HG02759 (cell line): Measurements from ENCODE around the gene RORC.
"Not testable (repeated sequence)": the region's sequence is repeated elsewhere in the genome, so short reads cannot be mapped to it uniquely, and the experiment has no call there.

ENCODE experiments used
- ATAC-seq: cut with Tn5 transposase; IDR thresholded peaks from one replicate; pipeline ENCODE4 v1.9.1; 2021; ENCODE audit warnings: mild to moderate bottlenecking, moderate library complexity; ENCODE audit not compliant: unreplicated experiment

The RORC gene

DNA sequence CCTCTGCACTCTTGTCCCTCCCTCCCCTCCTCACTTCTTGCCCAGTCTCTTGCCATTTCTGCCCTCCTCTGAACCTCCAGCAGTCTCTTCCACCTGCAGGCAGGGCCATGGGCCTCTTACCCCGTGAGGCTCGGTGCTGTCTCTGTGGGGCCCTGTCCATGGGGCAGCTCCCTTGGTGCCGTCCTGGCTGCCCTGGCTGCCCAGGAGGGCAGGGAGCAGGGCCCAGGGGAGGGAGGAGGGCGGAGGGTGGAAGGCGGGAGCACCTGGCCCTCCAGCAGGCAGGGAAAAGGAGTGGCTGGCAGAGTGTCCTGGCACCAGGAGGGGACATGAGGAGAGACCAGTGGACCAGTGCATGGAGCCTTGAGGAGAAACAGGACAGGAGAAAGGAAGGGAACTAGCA, at the start of gene RORC:
TSS of gene RORC (minus strand) at position 198 of the 400 bp plus-strand sequence. CDS start at position 160, 38 bp downstream.
- ATAC-seq: no peak

DNA sequence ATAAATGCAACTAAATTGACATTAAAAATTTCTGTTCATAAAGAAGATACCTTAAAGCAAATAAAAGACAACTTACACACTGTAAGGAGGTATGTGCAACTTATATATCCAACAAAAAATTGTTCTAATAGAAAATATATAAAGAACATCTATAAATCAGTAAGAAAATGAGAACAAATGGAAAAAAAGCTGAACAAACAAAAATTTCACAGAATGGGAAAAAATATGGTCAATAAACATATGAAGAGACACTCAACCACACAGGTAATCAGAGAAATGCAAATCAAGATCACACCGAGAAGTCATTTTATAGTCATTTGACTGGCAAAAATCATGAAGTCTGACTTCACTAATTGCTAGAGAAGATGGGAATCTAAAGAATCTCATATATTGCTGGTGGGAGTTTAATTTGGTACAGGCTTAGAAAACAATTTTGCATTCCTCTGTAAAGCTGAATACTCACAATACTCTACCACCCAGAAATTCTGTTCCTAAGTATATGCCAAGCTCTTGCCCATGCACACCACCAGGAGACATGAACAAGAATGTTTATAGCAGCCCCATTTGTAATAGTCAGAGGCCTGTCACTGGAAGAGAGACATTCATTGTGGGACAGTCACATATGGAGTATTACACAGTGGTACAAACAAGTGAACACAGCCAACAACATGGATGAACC, 44.0 kb upstream of the RORC start:
- ATAC-seq: no peak

DNA sequence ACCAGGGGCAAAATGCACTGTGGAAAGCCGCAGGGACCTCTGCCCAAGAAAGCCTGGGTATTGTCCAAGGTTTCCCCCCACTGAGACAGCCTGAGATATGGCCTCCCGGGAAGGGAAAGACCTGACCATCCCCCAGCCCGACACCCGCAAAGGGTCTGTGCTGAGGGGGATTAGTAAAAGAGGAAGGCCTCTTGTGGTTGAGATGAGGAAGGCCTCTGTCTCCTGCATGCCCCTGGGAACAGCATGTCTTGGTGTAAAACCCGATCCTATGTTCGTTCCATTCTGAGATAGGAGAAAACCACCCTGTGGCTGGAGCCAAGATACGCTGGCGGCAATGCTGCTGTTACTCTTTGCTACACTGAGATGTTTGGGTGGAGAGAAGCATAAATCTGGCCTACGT, 41.2 kb upstream of the RORC start:
- ATAC-seq: not testable (repeated sequence)

DNA sequence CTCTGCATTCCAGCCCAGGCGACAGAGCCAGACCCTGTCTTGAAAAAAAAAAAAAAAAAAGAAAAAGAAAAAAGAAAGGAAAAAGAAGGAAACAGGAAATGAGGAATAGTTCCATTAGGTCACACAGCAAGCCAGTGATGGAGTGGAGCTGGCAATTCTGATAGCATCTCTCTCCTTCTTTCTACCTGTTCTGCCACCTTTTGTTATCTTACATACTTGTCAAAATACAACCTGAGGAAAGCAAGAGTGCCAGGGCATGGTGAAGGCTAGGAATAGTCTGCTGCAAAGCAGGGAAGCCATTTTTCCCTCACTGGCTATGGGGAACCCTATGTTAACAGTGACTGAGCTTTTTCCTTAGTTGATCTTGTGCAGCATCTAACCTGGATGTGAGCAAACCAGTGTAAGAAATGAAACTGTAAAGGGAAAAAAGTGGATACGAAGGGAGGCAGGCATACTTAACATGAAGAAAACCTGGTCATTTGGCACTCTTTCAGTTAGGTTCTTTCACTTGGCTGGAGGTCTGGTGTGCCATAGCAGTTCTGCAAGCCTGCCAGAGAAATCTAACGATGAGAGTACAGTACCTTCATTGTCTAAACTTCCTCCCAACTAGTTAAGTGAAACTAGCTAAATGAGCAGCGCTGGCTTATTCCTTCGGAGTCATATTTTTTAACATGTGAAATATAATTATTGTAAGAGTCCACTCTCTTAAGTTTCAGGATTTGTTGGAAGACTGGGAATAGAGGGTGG, 39.9 kb upstream of the RORC start:
- ATAC-seq: no peak

DNA sequence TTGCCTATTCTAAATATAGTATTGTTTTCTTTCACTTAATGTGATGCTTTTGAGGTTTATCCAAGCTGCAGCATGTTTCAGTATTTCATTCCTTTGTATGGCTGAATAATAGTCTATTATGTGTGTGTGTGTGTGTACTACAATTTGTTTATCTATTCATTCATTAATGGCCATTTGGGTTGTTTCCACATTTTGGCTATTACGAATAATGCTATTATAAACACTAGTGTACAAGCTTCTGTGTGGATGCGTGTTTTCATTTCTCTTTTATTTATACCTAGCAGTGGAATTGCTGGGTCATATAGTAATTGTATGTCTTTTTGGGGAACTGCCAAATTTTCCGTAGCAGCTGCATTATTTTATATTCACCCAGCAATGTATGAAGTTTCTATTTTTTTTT, 36.9 kb upstream of the RORC start:
- ATAC-seq: no peak

DNA sequence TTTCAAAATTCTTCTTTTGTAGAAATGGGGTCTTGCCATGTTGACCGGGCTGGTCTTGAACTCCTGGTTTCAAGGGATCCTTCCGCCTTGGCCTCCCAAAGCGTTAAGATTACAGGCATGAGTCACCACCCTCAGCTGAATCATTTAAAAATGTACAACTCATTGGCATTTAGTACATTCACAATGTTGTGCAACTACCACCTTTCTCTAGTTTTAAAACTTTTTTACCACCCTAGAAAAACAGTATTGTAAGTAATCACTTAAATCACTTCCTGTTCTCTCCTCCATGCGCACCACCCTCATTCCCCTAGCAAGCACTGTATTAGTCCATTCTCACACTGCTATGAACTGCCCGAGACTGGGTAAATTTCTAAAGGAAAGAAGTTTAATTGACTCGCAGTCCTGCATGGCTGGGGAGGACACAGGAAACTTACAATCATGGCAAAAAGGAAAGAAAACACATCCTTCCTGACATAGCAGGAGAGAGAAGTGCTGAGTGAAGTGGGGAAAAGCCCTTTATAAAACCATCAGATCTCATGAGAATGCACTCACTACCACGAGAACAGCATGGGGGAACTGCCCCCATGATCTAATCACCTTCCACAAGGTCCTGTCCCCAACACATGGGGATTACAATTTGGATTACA, 36.3 kb upstream of the RORC start:
- ATAC-seq: no peak

DNA sequence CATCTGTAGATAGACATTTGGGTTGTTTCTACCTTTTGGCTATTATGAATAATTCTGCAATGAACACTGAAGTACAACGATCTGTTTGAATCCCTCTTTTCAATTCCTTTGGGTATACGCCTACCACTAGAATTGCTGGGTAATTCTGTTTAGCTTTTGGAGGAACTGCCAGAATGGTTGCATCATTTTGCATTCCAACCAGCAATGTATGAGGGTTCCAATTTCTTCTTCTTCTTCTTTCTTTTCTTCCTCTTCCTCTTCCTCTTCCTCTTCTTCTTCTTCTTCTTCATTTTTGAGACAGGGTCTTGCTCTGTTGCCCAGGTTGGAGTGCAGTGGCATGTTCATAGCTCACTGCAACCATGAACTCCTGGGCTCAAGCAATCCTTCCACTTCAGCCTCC, 35.7 kb upstream of the RORC start:
- ATAC-seq: no peak

DNA sequence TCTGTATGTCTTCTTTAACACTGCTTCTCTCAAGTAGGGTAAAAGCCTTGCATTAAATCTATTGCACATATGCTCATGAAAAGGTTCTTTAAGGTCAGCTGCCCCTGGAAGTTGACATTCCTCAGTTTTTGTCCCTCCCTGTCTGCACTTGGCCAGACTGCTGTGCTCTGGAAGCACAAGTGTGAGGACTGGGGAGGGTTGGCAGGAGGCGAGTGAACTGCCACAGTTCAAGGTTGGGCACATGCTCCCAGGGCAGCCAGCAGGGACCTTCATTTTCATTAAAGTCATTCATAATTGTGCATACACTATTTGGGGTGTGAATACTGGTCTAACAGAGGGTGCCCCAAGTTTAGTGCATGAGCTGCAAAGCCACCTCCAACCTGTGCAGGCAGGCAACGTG, 32.8 kb upstream of the RORC start:
- ATAC-seq: no peak

DNA sequence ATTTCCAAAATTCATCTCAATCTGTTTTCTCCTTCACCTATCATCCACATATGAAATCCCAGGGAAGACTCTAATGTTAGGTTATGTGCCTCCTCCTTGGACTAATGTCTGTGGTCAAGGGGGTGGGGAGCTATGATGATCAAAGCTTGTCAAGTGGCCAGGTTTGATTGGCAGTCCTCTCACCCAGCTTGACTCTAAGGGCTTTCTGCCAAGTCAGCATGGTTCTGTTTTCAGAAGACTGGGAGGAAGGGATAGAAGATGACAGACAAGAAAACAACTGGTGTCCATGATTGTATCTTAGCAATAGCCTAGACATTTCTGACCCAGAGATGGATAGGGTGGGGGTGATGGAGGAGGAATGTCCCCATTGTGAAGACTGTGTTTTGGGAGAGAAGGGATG, 31.0 kb upstream of the RORC start:
- no peak for ATAC-seq

DNA sequence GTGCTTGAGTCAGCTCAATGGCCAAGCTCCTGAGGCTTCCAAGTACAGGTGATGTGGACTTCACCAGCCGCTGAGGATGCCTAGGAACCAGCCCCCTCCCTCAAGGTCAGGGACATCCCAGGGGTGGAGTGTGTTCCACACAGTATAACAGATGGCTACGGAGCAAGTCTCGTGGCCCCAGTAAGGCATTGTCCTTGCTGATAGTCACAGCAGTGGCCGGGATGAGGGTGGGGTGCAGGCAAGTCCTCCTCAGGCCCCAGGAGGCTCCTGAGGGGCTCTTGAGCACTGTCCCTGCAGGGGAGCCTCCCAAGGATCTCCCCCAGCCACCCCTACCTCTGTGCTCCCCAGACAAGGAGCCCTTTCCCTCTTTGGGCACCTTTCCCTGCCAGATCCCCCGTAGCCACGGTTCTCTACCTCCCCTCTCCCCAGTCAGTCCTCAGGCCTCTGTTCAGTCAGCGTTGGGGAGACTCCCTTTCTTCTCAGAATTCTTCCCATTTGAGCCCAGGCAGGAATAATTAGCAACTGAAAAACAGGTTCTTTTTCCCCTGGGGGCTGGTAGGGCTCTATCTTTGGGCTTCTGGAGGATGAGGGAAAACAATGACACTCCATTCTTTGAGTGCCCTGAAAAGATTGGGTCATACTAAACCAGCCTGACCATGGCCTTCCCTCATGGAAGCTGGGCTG, 29.0 kb upstream of the RORC start:
- no peak for ATAC-seq

DNA sequence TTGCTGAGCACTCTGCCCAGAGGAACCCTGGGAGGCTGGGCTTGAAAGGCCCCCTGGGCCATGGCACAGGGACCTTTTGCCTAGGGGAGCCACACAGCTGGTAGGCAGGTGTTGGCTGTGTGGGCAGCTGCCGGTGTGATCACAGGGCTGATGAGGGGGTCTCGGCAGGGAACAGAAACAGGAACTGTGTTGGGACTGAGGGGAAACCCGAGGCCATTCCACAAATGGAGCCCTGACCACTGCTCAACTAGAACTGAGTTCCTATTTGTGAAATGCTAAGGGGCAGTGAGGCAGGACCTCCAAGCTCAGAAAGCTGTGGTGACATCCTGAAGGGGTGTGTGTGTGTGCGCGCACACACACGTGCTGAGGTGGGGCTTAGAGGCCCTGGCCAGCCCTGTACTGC, 28.3 kb upstream of the RORC start:
- no peak for ATAC-seq

DNA sequence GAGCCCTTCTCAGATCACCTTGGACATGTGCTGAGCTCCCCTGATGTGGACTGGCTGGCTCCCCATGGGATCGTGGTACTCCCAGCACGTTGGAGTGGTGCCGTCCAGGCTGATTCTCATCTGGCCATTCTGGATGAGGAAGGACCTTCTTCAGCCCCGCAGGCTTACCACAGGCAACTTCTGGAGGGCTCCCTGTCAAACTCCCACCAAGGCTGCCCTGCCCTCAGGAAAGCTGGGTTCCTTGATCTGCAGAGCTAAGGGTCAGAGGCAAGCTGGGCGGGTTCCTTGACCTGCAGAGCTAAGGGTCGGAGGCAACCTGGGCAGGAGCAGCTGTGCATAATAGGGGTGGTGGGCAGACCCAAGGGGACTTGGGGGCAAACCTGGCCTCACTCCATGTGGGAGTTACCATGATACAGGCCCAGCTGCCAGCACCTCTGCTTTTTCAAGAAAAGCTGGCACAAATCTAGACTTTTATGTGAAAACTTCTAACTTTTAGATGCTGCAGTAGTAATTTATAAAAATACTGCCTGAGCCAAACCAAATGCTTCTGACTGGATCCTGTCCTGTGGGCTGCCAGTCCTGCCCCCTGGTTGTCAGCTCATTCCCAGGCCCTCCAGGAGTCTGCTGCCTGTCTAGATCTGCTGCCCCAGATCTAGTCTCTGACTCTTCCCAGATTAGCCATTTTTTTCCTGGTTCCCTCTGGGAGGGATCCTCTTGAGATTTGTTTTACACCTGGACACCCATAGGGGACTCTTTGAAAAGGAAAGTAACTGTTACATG, 27.5 kb upstream of the RORC start:
- no peak for ATAC-seq

DNA sequence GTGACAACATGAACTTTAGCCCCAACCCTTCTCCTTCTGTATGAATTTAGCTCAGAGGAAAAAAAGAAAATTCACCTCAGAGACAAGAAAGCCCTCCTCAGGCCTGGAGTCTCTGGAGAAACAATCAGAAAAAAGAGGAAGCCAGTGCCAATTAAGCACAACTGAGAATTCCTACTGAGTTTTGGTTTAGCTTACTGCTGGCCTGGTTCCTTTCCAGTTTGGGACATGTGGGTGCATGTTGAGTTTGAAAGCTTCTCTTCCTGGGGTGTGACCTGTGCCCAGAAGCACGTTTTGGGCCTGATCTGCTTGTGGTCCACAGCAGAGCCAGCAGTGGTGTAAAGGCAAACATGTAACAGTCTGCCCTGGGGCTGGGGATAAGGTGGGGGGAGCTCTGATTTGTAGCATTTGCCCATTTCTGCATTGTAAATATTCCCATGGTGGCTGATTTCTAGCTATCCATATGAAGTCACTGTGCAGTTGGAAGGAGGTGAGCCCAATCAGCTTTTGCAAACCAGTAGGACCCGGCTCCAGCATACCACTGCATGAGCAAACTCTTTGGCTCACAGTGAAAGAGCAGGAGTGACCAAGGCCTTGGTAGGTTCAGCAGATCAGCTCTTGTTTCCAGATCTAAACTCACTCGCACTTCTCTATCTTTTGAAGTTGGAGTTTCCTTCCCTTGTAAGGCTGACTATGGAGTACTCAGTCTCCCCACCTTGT, 26.6 kb upstream of the RORC start:
- no peak for ATAC-seq

DNA sequence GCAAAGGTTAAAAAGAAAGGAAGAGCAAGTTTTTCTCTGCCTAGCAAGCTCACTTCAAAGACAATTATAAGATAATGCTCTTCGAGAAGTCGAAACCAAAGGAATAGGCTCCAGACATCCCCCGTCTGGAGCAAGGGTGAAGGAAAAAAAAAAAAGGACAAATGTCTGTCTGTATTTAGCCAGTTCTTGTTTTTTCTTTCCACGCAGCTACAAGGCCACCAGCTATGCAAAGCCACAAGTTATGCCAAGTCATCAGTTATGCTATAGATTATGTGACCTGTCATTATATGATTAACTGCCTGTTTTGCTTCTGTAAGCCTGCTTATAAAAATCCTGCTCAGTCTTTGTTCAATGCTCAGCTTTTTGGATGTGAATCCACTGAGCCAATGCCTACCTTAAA, 24.3 kb upstream of the RORC start:
- ATAC-seq: no peak

DNA sequence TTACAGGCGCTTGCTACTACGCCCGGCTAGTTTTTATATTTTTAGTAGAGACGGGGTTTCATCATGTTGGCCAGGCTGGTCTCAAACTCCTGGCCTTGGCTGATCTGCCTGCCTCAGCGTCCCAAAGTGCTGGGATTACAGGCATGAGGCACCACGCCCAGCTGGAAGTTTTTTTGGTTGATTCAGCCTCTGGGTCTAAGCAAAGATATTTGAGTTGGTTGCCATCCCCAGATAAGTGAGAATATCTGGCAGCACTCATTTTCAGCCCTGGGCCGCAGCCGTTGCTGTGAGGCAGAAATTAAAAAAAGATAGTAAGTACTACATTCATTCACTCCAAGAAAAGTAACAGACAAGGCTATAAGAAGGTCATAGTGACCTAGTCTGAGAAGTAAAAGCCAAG, 23.9 kb upstream of the RORC start:
- not testable (repeated sequence) for ATAC-seq

DNA sequence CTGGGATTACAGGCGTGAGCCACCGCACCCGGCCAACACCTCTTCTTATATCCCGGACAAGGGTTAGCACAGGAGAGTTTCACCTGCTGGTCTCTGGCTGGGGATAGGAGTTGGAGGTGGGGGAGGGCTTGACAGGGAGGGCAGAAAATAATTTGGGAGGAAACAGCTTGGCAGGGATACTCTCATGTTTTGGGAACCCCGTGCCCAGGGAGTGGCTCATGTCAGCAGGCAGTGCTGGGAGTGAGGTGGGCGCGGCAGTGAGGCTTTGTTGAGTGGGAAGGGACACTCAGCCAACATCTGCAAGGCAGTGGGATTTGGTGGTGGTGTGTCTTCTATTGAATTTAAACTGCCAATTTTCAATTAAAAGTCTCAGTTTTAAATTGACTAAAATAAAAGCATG, 23.1 kb upstream of the RORC start:
- no peak for ATAC-seq

DNA sequence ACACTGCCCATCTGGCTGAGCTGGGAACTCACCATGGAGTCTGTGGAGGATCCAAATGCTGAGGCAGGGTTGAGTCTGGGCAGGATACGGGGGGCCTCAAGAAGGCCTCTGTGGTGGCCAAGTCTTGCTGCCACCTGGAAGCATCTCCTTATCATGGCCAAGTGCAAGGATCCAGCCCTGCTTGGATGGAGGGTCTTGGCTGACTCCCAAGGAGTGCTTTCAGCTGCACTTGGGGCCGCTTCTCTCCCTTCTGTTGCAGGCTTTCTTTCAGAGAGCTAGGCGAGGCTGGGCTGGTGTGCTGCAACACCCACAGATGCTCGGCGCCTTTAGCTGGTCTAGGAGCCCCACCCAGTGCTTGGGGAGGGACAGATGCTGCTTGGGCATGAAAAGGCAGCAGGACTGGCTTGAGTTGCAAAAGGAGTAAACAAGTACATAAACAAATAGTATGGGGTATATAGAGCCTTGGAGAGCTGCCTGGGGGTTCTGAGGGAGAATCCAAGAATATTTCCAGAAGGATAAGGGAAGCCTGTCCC, 21.9 kb upstream of the RORC start, which contains the start of gene THEM5:
TSS of gene THEM5 (minus strand) at position 302 of the 533 bp plus-strand sequence. CDS start at position 155, 147 bp downstream.
- ATAC-seq: no peak

DNA sequence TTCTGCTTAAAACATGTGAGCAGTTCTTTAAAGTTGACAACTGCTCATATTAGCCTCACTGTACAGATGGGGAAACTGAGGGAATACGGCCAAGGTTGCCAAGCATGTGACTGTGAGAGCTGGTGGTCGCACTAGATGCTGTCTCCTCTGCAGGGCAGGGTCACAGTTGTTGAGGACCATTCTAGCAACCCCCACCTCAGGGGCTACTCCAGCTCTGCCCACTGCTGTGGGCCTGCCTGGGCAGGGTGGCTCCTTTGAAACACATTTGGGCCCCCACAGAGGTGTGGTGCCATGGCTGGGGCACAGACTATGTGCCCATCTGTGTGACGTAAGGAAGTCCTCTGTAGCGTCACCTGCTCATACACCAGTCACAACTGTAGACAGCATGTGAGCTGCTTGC, 21.1 kb upstream of the RORC start:
- ATAC-seq: no peak

DNA sequence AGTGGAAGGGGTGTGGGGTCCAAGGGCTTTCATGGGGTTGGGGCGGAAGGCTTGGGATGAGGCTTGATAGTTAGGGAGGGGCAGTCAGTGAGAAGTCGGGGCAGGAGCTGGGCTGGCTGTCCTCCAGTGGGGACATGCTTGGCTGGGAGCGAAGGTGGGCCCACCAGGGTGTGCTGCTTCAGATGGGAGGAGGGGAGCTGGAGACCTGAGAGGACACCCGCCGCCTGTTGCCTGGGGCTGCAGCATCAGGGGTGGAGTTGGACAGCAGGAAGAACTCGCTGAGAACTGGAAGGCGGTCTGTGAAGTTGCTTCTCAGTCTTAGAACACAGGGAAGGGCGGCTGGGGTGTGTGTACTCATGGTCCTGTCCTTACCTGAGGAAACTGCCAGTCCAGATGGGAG, 20.3 kb upstream of the RORC start:
- ATAC-seq: no peak

DNA sequence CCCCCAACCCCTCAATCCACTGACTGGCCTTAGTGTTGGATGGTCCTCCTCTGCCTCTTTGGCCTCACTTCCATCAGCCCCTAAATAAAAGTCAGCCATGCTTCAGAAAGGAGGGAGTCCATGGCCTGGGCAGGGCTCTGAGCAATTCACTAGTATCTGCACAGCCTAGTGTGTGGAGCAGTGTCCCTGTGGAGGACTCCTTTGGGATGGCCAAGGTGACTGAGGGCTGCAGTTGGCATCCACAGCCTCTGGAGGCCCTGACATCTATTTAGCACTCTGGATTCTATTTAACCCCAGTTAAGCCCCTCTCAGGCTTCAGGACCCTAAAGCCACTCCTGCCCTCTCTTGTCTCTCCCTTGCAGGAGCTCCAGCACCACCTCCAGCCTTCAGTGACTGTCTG, 18.3 kb upstream of the RORC start:
- ATAC-seq: no peak
